Measurements from ENCODE around the gene TBC1D10B. TPM values are rescaled to one million over a fixed set of nuclear protein-coding genes. Genes with fewer than 3 reads are reported as not detected.

Gene TBC1D10B
- total RNA-seq, 2 donors from 2014 or later, result 45.0 to 62.3 TPM

DNA sequence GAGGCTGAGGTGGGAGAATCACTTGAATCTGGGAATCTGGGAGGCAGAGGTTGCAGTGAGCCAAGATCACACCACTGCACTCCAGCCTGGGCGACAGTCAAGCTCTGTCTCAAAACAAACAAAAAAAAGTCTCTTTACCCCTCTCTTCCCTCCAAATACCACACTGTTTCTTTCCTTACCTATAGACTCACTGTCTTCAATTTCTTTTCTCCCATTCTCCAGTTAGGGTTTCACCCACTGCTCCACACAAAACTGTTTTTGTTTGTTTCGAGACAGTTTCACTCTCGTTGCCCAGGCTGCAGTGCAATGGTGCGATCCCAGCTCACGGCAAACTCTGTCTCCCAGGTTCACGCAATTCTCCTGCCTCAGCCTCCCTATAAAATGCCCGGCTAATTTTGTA is 9.1 kb downstream of the TBC1D10B start:
- TF ChIP-seq, protein P1, sequence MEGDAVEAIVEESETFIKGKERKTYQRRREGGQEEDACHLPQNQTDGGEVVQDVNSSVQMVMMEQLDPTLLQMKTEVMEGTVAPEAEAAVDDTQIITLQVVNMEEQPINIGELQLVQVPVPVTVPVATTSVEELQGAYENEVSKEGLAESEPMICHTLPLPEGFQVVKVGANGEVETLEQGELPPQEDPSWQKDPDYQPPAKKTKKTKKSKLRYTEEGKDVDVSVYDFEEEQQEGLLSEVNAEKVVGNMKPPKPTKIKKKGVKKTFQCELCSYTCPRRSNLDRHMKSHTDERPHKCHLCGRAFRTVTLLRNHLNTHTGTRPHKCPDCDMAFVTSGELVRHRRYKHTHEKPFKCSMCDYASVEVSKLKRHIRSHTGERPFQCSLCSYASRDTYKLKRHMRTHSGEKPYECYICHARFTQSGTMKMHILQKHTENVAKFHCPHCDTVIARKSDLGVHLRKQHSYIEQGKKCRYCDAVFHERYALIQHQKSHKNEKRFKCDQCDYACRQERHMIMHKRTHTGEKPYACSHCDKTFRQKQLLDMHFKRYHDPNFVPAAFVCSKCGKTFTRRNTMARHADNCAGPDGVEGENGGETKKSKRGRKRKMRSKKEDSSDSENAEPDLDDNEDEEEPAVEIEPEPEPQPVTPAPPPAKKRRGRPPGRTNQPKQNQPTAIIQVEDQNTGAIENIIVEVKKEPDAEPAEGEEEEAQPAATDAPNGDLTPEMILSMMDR (IDR thresholded peaks at IDR 0.05), result no peak
- no peaks in the 10 kb centered on the region for H3K36me3 ChIP-seq
- intact Hi-C loops (cut with DNase I), result no loop called here

DNA sequence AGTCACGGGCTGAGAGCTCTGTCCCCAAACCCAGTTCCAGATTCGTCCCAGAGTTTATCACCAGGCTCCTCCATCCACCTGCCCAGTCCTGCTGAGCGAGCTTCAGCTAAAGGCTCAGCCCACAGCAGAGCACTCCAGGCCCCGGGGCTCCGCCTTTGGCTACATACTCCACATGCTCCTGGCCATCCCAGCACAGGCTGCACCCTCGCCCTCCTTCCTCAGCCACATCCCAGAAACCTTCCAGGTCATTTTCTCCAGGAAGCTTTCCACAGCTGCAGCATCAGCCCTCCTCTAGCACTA is 10.5 kb downstream of the TBC1D10B start:
- TF ChIP-seq, protein P1 (IDR thresholded peaks at IDR 0.05), result no peak
- intact Hi-C loops (cut with DNase I), result loop anchor here (10.0 kb wide), 1 partner anchor 265 kb away; the partner anchor contains the start of genes TBX6 and YPEL3
- Histone ChIP-seq H3K9ac (ENCODE audit: low read depth in 2 of 2, low read length in 2 of 2) (no peak overlapping the region), H3K27me3 (no peaks in the 10 kb centered on the region), H3K9me3 (no peaks in the 10 kb centered on the region), H3K4me3 (no peak overlapping the region), H3K36me3 (no peaks in the 10 kb centered on the region), H3K4me1 (no peaks in the 10 kb centered on the region), H3K27ac (no peak overlapping the region)
- DNase-seq, result no peak

More for the DNA sequence above, 9.1 kb downstream of the TBC1D10B start:
- Histone ChIP-seq H3K9ac (ENCODE audit: low read depth in 2 of 2, low read length in 2 of 2) (no peak overlapping the region), H3K9me3 (no peaks in the 10 kb centered on the region), H3K27me3 (no peaks in the 10 kb centered on the region), H3K4me1 (no peaks in the 10 kb centered on the region), H3K4me3 (no peak overlapping the region), H3K27ac (no peak overlapping the region)
- no peak for DNase-seq

DNA sequence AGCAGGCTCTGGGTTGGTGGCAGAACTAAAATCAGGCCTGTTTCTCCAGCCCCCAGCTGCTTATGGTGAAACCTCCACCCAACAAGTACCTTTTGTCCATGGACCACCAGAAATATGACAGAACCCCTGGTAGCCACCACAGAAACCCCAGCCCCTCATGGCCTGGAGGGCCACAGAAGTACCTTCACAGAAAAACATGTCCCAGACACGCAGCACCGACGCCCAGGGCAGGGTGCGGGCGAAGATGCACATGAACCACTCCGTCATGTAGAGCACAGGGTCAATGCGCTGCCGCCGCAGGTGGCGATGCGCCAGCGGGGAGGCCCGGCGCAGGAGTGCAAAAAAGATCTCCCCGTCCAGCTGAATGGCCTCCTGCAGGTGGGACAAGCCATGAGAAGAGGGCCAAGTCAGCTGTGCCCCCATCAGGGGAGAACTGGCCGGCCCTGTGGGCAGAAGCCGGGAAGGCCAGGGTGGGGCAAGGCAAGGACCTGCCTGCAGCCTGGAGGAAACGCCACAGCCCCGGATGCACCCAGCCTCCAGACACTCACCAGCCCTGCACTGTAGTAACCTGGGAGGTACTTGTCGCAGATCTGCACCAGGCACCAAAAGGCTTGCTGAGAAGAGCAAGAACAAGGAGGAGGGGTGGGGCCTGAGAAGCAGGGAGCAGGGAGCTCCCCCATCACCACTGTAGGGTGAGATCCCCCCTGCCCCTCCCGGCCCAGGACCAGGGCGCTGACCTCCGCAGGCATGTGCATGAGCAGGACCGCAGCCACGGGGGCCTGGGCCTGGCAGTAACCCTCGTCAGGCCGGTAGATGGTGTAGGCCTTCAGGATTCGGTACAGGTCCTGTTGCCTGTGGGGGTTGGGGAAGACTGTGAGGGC is 11.1 kb downstream of the TBC1D10B start:
- H3K36me3 ChIP-seq, result no peaks in the 10 kb centered on the region
- H3K27me3 ChIP-seq, result no peaks in the 10 kb centered on the region

DNA sequence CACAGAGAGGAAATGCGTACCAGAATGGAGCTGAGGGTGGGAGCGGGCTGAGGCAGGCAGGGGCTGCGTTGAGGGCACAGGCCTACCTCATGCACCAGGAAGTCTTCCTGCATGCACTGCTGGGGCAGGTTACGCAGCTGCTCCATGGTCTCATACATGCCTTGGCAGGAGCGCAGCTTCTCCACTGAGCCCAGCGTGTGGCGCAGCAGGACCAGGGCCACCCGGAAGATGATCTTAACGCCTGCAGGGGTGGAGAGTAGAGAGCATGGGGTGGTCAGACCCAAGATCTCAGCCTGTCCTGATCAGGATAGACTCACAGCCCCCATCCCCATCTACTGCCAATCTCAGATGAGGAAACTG is 11.7 kb downstream of the TBC1D10B start:
- Histone ChIP-seq H3K27ac (no peak overlapping the region), H3K36me3 (no peaks in the 10 kb centered on the region), H3K4me1 (peaks cover 7% of the 10 kb centered on the region), H3K9ac (ENCODE audit: low read depth in 2 of 2, low read length in 2 of 2) (no peak overlapping the region), H3K4me3 (no peak overlapping the region), H3K9me3 (no peaks in the 10 kb centered on the region), H3K27me3 (no peaks in the 10 kb centered on the region)
- TF ChIP-seq, protein P1 (IDR thresholded peaks at IDR 0.05), result no peak
- DNase-seq, result no peak
- intact Hi-C loops (cut with DNase I), result loop anchor here (10.0 kb wide), 1 partner anchor 264 kb away; the partner anchor contains the start of genes TBX6 and YPEL3

More for the DNA sequence above, 11.1 kb downstream of the TBC1D10B start:
- no peaks in the 10 kb centered on the region for H3K9me3 ChIP-seq
- no peak overlapping the region for H3K9ac ChIP-seq (ENCODE audit: low read depth in 2 of 2, low read length in 2 of 2)
- H3K27ac ChIP-seq, result no peak overlapping the region
- TF ChIP-seq, protein P1 (IDR thresholded peaks at IDR 0.05), result no peak
- no peak for DNase-seq
- H3K4me1 ChIP-seq, result peaks cover under 1% of the 10 kb centered on the region
- intact Hi-C loops (cut with DNase I), result loop anchor here (10.0 kb wide), 1 partner anchor 264 kb away; the partner anchor contains the start of genes TBX6 and YPEL3
- H3K4me3 ChIP-seq, result no peak overlapping the region

DNA sequence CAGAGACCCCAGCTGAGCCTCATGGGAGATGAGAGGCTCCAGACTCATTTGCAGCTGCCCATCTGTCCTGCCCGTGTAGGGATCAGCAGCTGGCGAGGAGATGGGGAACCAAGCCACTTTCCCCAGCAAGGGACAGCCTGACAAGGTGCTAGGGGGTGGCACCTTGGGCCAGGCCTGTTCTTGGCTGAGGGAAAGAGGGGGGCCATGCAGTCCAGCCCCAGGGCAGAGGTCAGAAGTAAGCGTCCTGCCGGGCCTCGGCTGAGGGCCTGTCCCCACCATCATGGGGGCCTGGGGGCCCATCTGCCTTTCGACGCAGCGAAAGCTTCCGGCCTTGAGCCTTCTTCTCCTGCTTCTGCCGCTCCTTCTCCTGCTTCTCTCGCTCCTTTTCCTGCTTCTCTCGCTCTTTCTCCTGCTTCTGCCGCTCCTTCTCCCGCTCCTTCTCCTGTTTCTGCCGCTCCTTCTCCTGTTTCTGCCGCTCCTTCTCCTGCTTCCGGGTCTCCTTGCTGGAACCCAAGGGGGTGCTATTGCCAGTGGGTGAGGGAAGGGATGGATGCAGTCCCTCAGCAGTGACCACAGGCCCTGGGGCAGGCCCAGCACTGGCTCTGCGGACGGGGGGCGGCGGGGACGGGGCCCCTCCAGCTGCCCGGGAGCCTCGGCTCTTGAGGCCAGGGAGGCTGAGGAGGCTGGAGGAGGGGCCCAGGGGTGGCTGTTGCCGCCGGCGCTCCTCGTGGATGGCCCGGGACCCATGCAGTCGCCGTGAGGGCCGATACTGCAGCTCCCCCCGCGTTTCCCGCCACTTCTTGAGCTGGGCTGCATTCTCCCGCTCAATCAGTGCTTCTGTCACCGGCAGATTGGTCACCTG is 12.3 kb downstream of the TBC1D10B start:
- intact Hi-C loops (cut with DNase I), result loop anchor here (10.0 kb wide), 1 partner anchor 263 kb away; the partner anchor contains the start of genes TBX6 and YPEL3
- H3K9ac ChIP-seq (ENCODE audit: low read depth in 2 of 2, low read length in 2 of 2), result no peak overlapping the region

More for the DNA sequence above, 12.3 kb downstream of the TBC1D10B start:
- TF ChIP-seq, protein P1 (IDR thresholded peaks at IDR 0.05), result no peak
- no peak for DNase-seq
- Histone ChIP-seq H3K36me3 (no peaks in the 10 kb centered on the region), H3K9me3 (no peaks in the 10 kb centered on the region), H3K27me3 (no peaks in the 10 kb centered on the region), H3K4me1 (peaks cover 7% of the 10 kb centered on the region), H3K27ac (no peak overlapping the region), H3K4me3 (no peak overlapping the region)
